Activated CD4-positive, alpha-beta T cell treated with anti-CD3 and anti-CD28 coated beads, Interleukin-2, Interleukin-6, amounts not matched to agents 100 ng/mL and 50 ng/mL, durations not matched to agents 16 hours and 8 hours (primary cell): ENCODE results near the gene ZBTB7C.

Source experiments
- DNase-seq: peaks from one replicate; pipeline ENCODE4 v3.0.0-alpha.2; 2020

The ZBTB7C gene

GRCh38 chr18:48105317-48105716 is 303.9 kb downstream of the ZBTB7C start:
- no peak for DNase-seq

- DNase-seq: no peak
These were observed 304.5 kb downstream of the ZBTB7C start for GRCh38 chr18:48104705-48105104.

GRCh38 chr18:48100651-48101165 is 308.5 kb downstream of the ZBTB7C start:
- DNase-seq: no peak

GRCh38 chr18:48100165-48100575 is 309.0 kb downstream of the ZBTB7C start:
- no peak for DNase-seq

- DNase-seq: no peak
These were observed 309.6 kb downstream of the ZBTB7C start for GRCh38 chr18:48099481-48100164.

GRCh38 chr18:48098538-48098937 is 310.6 kb downstream of the ZBTB7C start:
- no peak for DNase-seq

GRCh38 chr18:48098007-48098406 is 311.2 kb downstream of the ZBTB7C start:
- DNase-seq: no peak

- DNase-seq: no peak
These were observed 313.5 kb downstream of the ZBTB7C start for GRCh38 chr18:48095726-48096125.

GRCh38 chr18:48093104-48093503 is 316.1 kb downstream of the ZBTB7C start:
- DNase-seq: no peak

GRCh38 chr18:48091869-48092497 is 317.2 kb downstream of the ZBTB7C start:
- DNase-seq: no peak

GRCh38 chr18:48090702-48091101 is 318.5 kb downstream of the ZBTB7C start:
- no peak for DNase-seq

GRCh38 chr18:48090021-48090420 is 319.2 kb downstream of the ZBTB7C start:
- DNase-seq: no peak

GRCh38 chr18:48085781-48086487 is 323.2 kb downstream of the ZBTB7C start:
- no peak for DNase-seq

- no peak for DNase-seq
These were observed 324.3 kb downstream of the ZBTB7C start for GRCh38 chr18:48084858-48085257.

GRCh38 chr18:48084041-48084757 is 325.0 kb downstream of the ZBTB7C start:
- no peak for DNase-seq

GRCh38 chr18:48080546-48080945 is 328.6 kb downstream of the ZBTB7C start:
- no peak for DNase-seq

- no peak for DNase-seq
These were observed 329.3 kb downstream of the ZBTB7C start for GRCh38 chr18:48079885-48080284.

- no peak for DNase-seq
These were observed 330.7 kb downstream of the ZBTB7C start for GRCh38 chr18:48078448-48078847.

GRCh38 chr18:48077291-48077690 is 331.9 kb downstream of the ZBTB7C start:
- DNase-seq: no peak

- DNase-seq: no peak
These were observed 332.7 kb downstream of the ZBTB7C start for GRCh38 chr18:48076461-48076860.

GRCh38 chr18:48075707-48076093 is 333.5 kb downstream of the ZBTB7C start:
- DNase-seq: no peak

GRCh38 chr18:48074929-48075706 is 334.1 kb downstream of the ZBTB7C start:
- DNase-seq: no peak
